ENCODE data around the gene IFT81.

The IFT81 gene

DNA sequence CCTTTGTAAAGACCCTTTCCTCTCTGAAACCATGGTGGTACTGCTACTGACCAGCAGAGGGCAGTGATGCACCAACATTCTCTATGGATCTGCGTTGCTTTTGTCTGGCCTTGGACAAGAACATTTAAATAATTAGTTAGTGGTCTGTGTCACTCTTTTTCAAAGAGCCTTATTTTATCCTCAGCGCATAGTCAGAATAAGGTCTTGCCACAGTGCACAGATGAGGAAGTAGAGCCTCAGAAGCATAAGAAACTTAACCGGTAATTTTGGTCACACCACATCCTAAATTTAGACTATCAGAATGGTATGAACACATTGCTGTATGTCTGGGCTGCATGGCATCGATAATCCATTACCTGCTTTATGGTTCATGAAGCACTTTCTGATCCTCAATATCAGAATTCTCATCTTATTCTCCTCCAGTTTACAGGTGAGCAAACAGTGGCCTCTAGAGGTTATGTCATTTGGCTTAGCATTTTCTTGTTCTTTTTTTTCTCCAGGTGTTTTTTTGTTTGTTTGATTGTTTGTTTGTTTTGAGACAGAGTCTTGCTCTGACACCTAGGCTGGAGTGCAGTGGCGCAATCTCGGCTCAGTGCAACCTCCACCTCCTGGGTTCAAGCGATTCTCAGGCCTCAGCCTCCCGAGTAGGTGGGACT, 23.7 kb upstream of the IFT81 start:
- Mint-ChIP-seq H3K27me3 (ENCODE audit: low read depth) (peaks cover 3% of the 10 kb centered on the region), H3K4me1 (peaks cover 26% of the 10 kb centered on the region)

DNA sequence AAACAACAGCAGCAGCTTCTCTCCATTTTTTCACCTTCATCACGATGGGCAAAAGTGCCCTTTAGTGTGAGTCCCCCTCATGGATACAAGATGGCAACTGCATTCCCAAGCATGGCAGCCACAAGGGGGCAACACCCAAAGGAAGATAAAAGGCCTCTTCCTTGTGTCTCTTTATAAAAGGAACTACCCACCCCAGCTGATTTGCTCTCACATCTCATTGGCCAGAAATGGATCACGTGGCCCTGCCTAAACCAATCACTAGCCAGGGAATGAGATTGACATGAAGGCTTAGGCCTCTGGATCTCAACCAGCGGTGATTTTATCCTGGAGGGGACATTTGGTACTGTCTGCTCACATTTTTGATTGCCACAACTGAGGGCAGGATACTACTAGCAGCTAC, 21.9 kb upstream of the IFT81 start:
- TF ChIP-seq, protein P1, sequence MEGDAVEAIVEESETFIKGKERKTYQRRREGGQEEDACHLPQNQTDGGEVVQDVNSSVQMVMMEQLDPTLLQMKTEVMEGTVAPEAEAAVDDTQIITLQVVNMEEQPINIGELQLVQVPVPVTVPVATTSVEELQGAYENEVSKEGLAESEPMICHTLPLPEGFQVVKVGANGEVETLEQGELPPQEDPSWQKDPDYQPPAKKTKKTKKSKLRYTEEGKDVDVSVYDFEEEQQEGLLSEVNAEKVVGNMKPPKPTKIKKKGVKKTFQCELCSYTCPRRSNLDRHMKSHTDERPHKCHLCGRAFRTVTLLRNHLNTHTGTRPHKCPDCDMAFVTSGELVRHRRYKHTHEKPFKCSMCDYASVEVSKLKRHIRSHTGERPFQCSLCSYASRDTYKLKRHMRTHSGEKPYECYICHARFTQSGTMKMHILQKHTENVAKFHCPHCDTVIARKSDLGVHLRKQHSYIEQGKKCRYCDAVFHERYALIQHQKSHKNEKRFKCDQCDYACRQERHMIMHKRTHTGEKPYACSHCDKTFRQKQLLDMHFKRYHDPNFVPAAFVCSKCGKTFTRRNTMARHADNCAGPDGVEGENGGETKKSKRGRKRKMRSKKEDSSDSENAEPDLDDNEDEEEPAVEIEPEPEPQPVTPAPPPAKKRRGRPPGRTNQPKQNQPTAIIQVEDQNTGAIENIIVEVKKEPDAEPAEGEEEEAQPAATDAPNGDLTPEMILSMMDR (IDR thresholded peaks at IDR 0.05; ENCODE audit: unreplicated experiment in 3 of 3), result peak in 1 of 3 experiments; percentile 33
- peak overlapping the region in 2 of 3 experiments; percentile 46 to 69 for H3K27ac Mint-ChIP-seq

More for the DNA sequence above, 23.7 kb upstream of the IFT81 start:
- H3K9me3 Mint-ChIP-seq, result no peaks in the 10 kb centered on the region
- H3K36me3 Mint-ChIP-seq (ENCODE audit: low read depth), result no peaks in the 10 kb centered on the region
- peak overlapping the region; percentile 1 to 23 (median 18) for H3K27ac Mint-ChIP-seq
- no peak overlapping the region for H3K4me3 Mint-ChIP-seq
- TF ChIP-seq, protein P1 (IDR thresholded peaks at IDR 0.05; ENCODE audit: unreplicated experiment in 3 of 3), result peak; percentile 92 to 96 (median 92)

DNA sequence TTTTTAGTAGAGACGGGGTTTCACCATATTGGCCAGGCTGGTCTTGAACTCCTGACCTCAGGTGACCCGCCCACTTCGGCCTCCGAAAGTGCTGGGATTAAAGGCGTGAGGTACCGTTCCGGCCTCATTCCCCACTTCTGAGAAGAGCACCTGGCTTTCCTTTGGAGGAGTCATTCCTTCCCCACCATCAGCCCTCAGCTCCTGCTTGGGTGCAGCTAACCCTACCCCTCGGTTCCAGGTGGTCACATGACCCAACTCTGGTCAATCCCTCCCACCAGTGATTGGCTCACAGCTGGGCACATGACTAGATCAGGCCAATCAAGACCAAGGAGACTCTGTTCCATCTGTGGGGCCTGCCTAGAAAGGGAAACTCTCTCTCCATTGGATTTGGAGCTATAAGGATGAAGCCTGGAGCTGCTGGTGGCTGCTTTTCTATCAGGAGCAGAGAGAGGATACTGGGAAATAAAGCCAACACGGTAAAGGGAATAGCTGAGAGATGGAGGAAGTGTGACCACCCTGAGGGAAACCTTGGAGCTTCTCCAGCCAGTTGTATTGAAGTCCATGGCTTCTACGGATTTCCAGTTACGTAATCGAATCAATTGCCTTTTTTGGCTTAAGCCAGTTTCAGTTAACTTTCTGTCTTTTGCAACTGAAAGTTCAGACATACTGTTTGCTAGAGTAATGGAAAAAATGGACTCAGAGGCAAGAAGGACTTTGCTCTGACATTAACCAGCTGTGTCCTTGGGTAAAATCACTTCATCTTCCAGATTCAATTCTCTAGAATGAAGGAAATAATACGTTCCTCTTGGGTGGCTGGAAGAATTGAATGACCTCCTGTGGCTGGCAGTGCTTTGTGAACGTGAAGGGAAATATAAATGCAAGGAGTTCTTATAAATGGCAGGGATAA, 19.7 kb upstream of the IFT81 start:
- H3K4me1 Mint-ChIP-seq, result peaks cover 58% of the 10 kb centered on the region
- H3K4me3 Mint-ChIP-seq, result peak overlapping the region in 1 of 3 experiments; percentile 43
- peak overlapping the region; percentile 55 to 86 (median 79) for H3K27ac Mint-ChIP-seq
- peaks cover 3% of the 10 kb centered on the region for H3K27me3 Mint-ChIP-seq (ENCODE audit: low read depth)
- H3K36me3 Mint-ChIP-seq (ENCODE audit: low read depth), result no peaks in the 10 kb centered on the region
- no peaks in the 10 kb centered on the region for H3K9me3 Mint-ChIP-seq
- TF ChIP-seq, protein P1 (IDR thresholded peaks at IDR 0.05; ENCODE audit: unreplicated experiment in 3 of 3), result no peak

More for the DNA sequence above, 21.9 kb upstream of the IFT81 start:
- H3K4me3 Mint-ChIP-seq, result no peak overlapping the region
- H3K36me3 Mint-ChIP-seq (ENCODE audit: low read depth), result no peaks in the 10 kb centered on the region
- no peaks in the 10 kb centered on the region for H3K9me3 Mint-ChIP-seq
- H3K27me3 Mint-ChIP-seq (ENCODE audit: low read depth), result peaks cover 3% of the 10 kb centered on the region
- H3K4me1 Mint-ChIP-seq, result peaks cover 37% of the 10 kb centered on the region

DNA sequence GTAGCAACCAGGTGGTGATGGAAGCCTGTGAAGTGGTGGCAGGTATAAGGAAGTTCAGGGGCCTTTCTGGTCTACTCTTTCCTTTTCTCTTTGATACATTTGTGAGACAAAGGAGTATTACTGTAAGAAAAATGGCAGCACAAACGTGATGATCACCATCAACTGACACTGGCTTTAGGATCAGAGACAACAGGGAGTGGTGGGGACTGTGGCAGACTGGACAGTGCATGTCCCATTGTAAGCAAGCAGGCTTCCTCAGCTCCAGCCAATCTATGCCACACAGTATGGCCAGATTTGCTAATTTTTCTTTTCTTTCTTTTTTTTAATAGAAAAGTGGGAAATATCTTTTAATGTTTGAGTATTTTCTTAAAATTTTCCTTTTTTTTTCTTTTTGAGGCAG, 19.0 kb upstream of the IFT81 start:
- H3K36me3 Mint-ChIP-seq (ENCODE audit: low read depth), result no peaks in the 10 kb centered on the region
- TF ChIP-seq, protein P1 (IDR thresholded peaks at IDR 0.05; ENCODE audit: unreplicated experiment in 3 of 3), result no peak
- H3K4me1 Mint-ChIP-seq, result peaks cover 62% of the 10 kb centered on the region
- H3K4me3 Mint-ChIP-seq, result no peak overlapping the region
- H3K9me3 Mint-ChIP-seq, result no peaks in the 10 kb centered on the region
- peak overlapping the region; percentile 55 to 86 (median 79) for H3K27ac Mint-ChIP-seq
- H3K27me3 Mint-ChIP-seq (ENCODE audit: low read depth), result peaks cover 3% of the 10 kb centered on the region

DNA sequence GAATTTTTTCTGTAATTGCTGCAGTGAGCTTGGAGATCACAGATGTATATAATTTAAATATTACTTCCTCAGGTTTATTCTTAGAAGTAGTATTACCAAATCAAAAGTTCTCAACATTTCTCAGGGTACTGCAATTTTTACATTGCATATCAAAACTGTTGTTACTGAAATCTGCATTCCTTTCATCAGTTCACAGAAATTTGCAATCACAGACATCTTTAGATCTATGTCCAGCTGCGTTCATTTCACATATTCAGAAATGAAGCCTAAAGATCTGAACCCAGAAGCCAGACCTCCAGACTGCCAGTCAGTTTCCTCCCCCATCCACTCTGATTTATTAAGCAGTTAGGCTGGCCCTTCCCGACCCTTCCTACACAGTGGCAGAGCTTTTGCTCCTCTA, 18.2 kb upstream of the IFT81 start:
- TF ChIP-seq, protein P1 (IDR thresholded peaks at IDR 0.05; ENCODE audit: unreplicated experiment in 3 of 3), result no peak
- Mint-ChIP-seq H3K27me3 (ENCODE audit: low read depth) (peaks cover 3% of the 10 kb centered on the region), H3K9me3 (no peaks in the 10 kb centered on the region), H3K4me1 (peaks cover 60% of the 10 kb centered on the region), H3K27ac (peak overlapping the region; percentile 23 to 61 (median 50)), H3K36me3 (ENCODE audit: low read depth) (no peaks in the 10 kb centered on the region), H3K4me3 (peak overlapping the region in 1 of 3 experiments; percentile 8)
